GM12878 (cell line): ENCODE measurements around the gene P2RX6. TPM values are rescaled to one million over a fixed set of nuclear protein-coding genes. Genes with fewer than 3 reads are reported as not detected.
A peak's percentile ranks its signal among the peaks of the same experiment; 100 is the strongest.

Experiments
- ATAC-seq: fragments of 200-7000 bp; cut with Tn5 transposase; 3 replicates; pipeline ENCODE4 v1.9.1; 2020; ENCODE audit warnings: mild to moderate bottlenecking, moderate library complexity
- BruUV-seq: library from RNA; stranded (reverse); fragments of 400-500 nt; replicated peaks from 2 replicates; lab custom pipeline; 2021; lab: Mats Ljungman, UMichigan
- CTCF ChIA-PET: fragments of 300-600 bp; sonication (Branson Sonifier 250); formaldehyde crosslinking; extraction: SDS; loops from one replicate; lab custom pipeline; 2021; ENCODE audit warnings: inconsistent platforms; lab: Yijun Ruan, JAX
- POLR2A ChIA-PET: fragments of 350-600 bp; formaldehyde crosslinking; extraction: SDS; loops from one replicate; lab custom pipeline; 2021; ENCODE audit warnings: inconsistent platforms; lab: Charles Lee
- RAD21 ChIA-PET: fragments of 300-600 bp; sonication (Branson Sonifier 250); formaldehyde crosslinking; loops from one replicate; lab custom pipeline; 2023; ENCODE audit warnings: antibody characterized with exemption; ENCODE audit not compliant: unreplicated experiment; lab: Charles Lee
- SMC1A ChIA-PET: fragments of 300-600 bp; sonication (Branson Sonifier 250); formaldehyde crosslinking; loops from one replicate; lab custom pipeline; 2023; ENCODE audit not compliant: unreplicated experiment, uncharacterized antibody; lab: Charles Lee
- DNase-seq: peaks from one replicate; pipeline ENCODE4 v3.0.0-alpha.2; 2011; ENCODE audit warnings: low read depth, low spot score
- FAIRE-seq: peaks from 3 replicates; lab custom pipeline; 2011; peaks lifted over from hg19 to GRCh38; lab: Jason Lieb, UNC
- H2AFZ ChIP-seq: 2 replicates; pipeline ENCODE4 v1.6.0; 2011; ENCODE audit warnings: low read depth, low read length, control low read depth; ENCODE audit not compliant: control insufficient read depth
- H3K27ac ChIP-seq: 2 replicates; pipeline ENCODE4 v1.5.1; 2011; ENCODE audit warnings: control low read depth; ENCODE audit not compliant: control insufficient read depth, insufficient read depth
- H3K27me3 ChIP-seq, 2 experiments: replicated peaks in 1 of 2; 2 replicates each; pipeline versions ENCODE4 v1.6.0 to v1.6.1; 2011; ENCODE audit warnings: low read length in 1 of 2; ENCODE audit not compliant: control insufficient read depth in 2 of 2, insufficient read depth in 2 of 2
- H3K36me3 ChIP-seq, 2 experiments: 2 replicates each; pipeline ENCODE4 v1.5.1; 2011; ENCODE audit warnings: low read length in 1 of 2; ENCODE audit not compliant: control insufficient read depth in 2 of 2, insufficient read depth in 2 of 2
- H3K4me1 ChIP-seq: 2 replicates; pipeline ENCODE4 v1.6.1; 2011; ENCODE audit warnings: mild to moderate bottlenecking, low read length, moderate library complexity, mixed read lengths; ENCODE audit not compliant: control insufficient read depth, insufficient read depth
- H3K4me2 ChIP-seq: 2 replicates; pipeline ENCODE4 v1.6.0; 2011; ENCODE audit warnings: control low read depth; ENCODE audit not compliant: control insufficient read depth, insufficient read depth
- H3K4me3 ChIP-seq: fragments of 200-600 bp; sonication (generic); 2 replicates; pipeline ENCODE4 v1.5.1; 2016
- H3K79me2 ChIP-seq: 2 replicates; pipeline ENCODE4 v1.6.0; 2011; ENCODE audit warnings: low read length; ENCODE audit not compliant: control insufficient read depth, insufficient read depth
- H3K9ac ChIP-seq: 2 replicates; pipeline ENCODE4 v1.8.0; 2011; ENCODE audit warnings: low read length, control low read depth, mixed read lengths; ENCODE audit not compliant: control insufficient read depth, insufficient read depth
- H3K9me3 ChIP-seq: replicated peaks from 3 replicates; pipeline ENCODE4 v1.5.1; 2011; ENCODE audit warnings: mild to moderate bottlenecking, low read length; ENCODE audit not compliant: control insufficient read depth, insufficient read depth
- H4K20me1 ChIP-seq: 2 replicates; pipeline ENCODE4 v1.6.0; 2011; ENCODE audit not compliant: control insufficient read depth, insufficient read depth
- ASH2L ChIP-seq: fragments of 300-600, 200-600 bp; sonication (generic); IDR thresholded peaks from 2 replicates; pipeline ENCODE4 v1.6.1; 2017; ENCODE audit warnings: low read depth, mild to moderate bottlenecking, borderline replicate concordance
- BHLHE40 ChIP-seq, 2 experiments: fragments of 450-650 bp in 1 of 2; IDR thresholded peaks; 2 replicates each; pipeline ENCODE4 v1.6.1; 2011 to 2017; ENCODE audit warnings: low read depth in 2 of 2, borderline replicate concordance in 1 of 2, improper control_type of control experiment in 1 of 2, low read length in 1 of 2, mild to moderate bottlenecking in 1 of 2
- BMI1 ChIP-seq: fragments of 450-650 bp; IDR thresholded peaks from 2 replicates; pipeline ENCODE4 v1.6.1; 2016; ENCODE audit warnings: mild to moderate bottlenecking, moderate library complexity, borderline replicate concordance
- CBX3 ChIP-seq: fragments of 200-600 bp; sonication (generic); IDR thresholded peaks from 2 replicates; pipeline ENCODE4 v1.6.1; 2016; ENCODE audit warnings: low read depth, borderline replicate concordance
- CEBPB ChIP-seq, 2 experiments: fragments of 150-350 bp in 1 of 2; IDR thresholded peaks; 2 replicates each; pipeline ENCODE4 v1.6.1; 2012 to 2014; ENCODE audit warnings: low read depth in 2 of 2, low read length in 2 of 2, borderline replicate concordance in 1 of 2, inconsistent platforms in 1 of 2
- CREB1 ChIP-seq: IDR thresholded peaks from 2 replicates; pipeline ENCODE4 v1.6.1; 2012; ENCODE audit warnings: low read depth, mild to moderate bottlenecking, inconsistent platforms
- CREM ChIP-seq: IDR thresholded peaks from 2 replicates; pipeline ENCODE4 v1.6.1; 2014; ENCODE audit warnings: antibody characterized with exemption, low read depth
- EZH2 ChIP-seq: IDR thresholded peaks from 2 replicates; pipeline ENCODE4 v1.6.1; 2012; ENCODE audit warnings: low read depth, mild to moderate bottlenecking, control low read depth, inconsistent platforms, low read length, borderline replicate concordance; ENCODE audit not compliant: control insufficient read depth
- FOXK2 ChIP-seq: fragments of 450-650 bp; IDR thresholded peaks from 2 replicates; pipeline ENCODE4 v1.6.1; 2017; ENCODE audit warnings: mild to moderate bottlenecking, moderate library complexity
- JUND ChIP-seq: IDR thresholded peaks from 2 replicates; pipeline ENCODE4 v1.6.1; 2012; ENCODE audit warnings: low read depth, mild to moderate bottlenecking, low read length, improper control_type of control experiment, moderate library complexity
- LARP7 ChIP-seq: fragments of 450-650 bp; IDR thresholded peaks from 2 replicates; pipeline ENCODE4 v1.6.1; 2017; ENCODE audit warnings: mild to moderate bottlenecking
- MXI1 ChIP-seq: fragments of 150-350 bp; IDR thresholded peaks from 2 replicates; pipeline ENCODE4 v1.6.1; 2011; ENCODE audit warnings: low read depth, mild to moderate bottlenecking, inconsistent platforms, low read length, improper control_type of control experiment
- PKNOX1 ChIP-seq: fragments of 450-650 bp; IDR thresholded peaks from 2 replicates; pipeline ENCODE4 v1.6.1; 2016; ENCODE audit warnings: mild to moderate bottlenecking
- POLR2AphosphoS2 ChIP-seq: IDR thresholded peaks from 2 replicates; pipeline ENCODE4 v1.6.1; 2011; ENCODE audit warnings: low read depth, mild to moderate bottlenecking, low read length, improper control_type of control experiment, moderate library complexity
- RAD21 ChIP-seq: IDR thresholded peaks from 2 replicates; pipeline ENCODE4 v1.6.1; 2011; ENCODE audit warnings: mild to moderate bottlenecking, low read depth, low read length, moderate library complexity; ENCODE audit not compliant: insufficient read depth
- RAD51 ChIP-seq: fragments of 450-650 bp; IDR thresholded peaks from 2 replicates; pipeline ENCODE4 v1.6.1; 2016; ENCODE audit warnings: moderate library complexity, mild to moderate bottlenecking, inconsistent platforms
- RFX5 ChIP-seq: IDR thresholded peaks from 2 replicates; pipeline ENCODE4 v1.6.1; 2011; ENCODE audit warnings: low read depth, low read length, improper control_type of control experiment
- RUNX3 ChIP-seq: IDR thresholded peaks from 2 replicates; pipeline ENCODE4 v1.6.1; 2012; ENCODE audit warnings: low read length, inconsistent platforms
- SP1 ChIP-seq: IDR thresholded peaks from one replicate; pipeline ENCODE4 v1.6.1; 2011; ENCODE audit warnings: low read depth, low read length
- SREBF2 ChIP-seq: IDR thresholded peaks from 2 replicates; pipeline ENCODE4 v1.6.1; 2012; ENCODE audit warnings: mild to moderate bottlenecking, low read length
- STAT1 ChIP-seq: fragments of 450-650 bp; conservative IDR thresholded peaks from 2 replicates; pipeline ENCODE4 v1.6.1; 2014; ENCODE audit warnings: antibody characterized with exemption, mild to moderate bottlenecking
- TCF3 ChIP-seq: IDR thresholded peaks from 2 replicates; pipeline ENCODE4 v1.6.1; 2012; ENCODE audit warnings: low read depth, mild to moderate bottlenecking, low read length, borderline replicate concordance; ENCODE audit not compliant: insufficient read depth
- WRNIP1 ChIP-seq: IDR thresholded peaks from 2 replicates; pipeline ENCODE4 v1.6.1; 2011; ENCODE audit warnings: low read depth, low read length, improper control_type of control experiment, borderline replicate concordance
- WGBS: methylation state at CpG from one replicate; pipeline ENCODE4 v1.1.6; 2016; ENCODE audit warnings: low lambda C conversion rate; ENCODE audit not compliant: insufficient replicate concordance, insufficient coverage; ENCODE audit errors: missing lambda C conversion rate; 5-methylcytosine and 5-hydroxymethylcytosine counted together
- in situ Hi-C: fragments of 300-500 bp; cut with MboI; formaldehyde crosslinking; loops from 9 replicates; pipeline ENCODE4 v1.14.3; 2018; ENCODE audit warnings: mixed read lengths
- intact Hi-C: fragments of 100-400 bp; cut with micrococcal nuclease; formaldehyde crosslinking; loops from one replicate; pipeline ENCODE4 v1.14.2; 2022; ENCODE audit not compliant: unreplicated experiment
- polyA plus RNA-seq, 11 experiments: library from polyadenylated mRNA; depleted of rRNA in 4 of 11; unstranded in 6 of 11; stranded (reverse) in 5 of 11; fragments of >200 nt; fragmentation: Nextera tagmentation in 4 of 11; fragmentation: Illumina TruSeq in 1 of 11; extraction: Ambion mirVana in 4 of 11; extraction: Trizol in 1 of 11; gene quantifications; 1 replicate in 1 of 11; 2 replicates in 10 of 11; pipeline versions ENCODE4 v1.2.1 to v1.2.3, GENCODE V29; 2011 to 2016; ENCODE audit warnings: inconsistent platforms in 2 of 11, missing spikeins in 2 of 11, low read depth in 1 of 11
- total RNA-seq, 4 experiments: library from RNA; depleted of rRNA in 3 of 4; stranded (reverse); fragments of >200 nt in 3 of 4; fragmentation: Illumina TruSeq in 1 of 4; extraction: Trizol in 1 of 4; gene quantifications; 2 replicates each; pipeline versions ENCODE4 v1.2.1 to v1.2.3, GENCODE V29; 2013 to 2021

P2RX6 gene
- total and polyA plus RNA-seq, 10 of the 15 experiments (the other 5 are each of a cell fraction or from before 2014, with no cell fraction given), result 0.03 to 0.21 (median 0.07) TPM; not detected in 5

GRCh38 chr22:21014202-21014725 is 701 bp upstream of the P2RX6 start (continued):
- TF ChIP-seq CREM (peak; percentile 40; the same call in 1 of the 2 replicates), CREB1 (peak; percentile 81), PKNOX1 (peak; percentile 92), RFX5 (peak; percentile 72), SREBF2 (no peak), BHLHE40 (IDR thresholded peaks at IDR 0.05; ENCODE audit: borderline replicate concordance in 1 of 2, low read depth in 2 of 2, low read length in 1 of 2) (peak in 1 of 2 experiments; percentile 61; a peak in 2 of 4 replicates), BMI1 (peak; percentile 96), SP1 (peak; percentile 70), LARP7 (peak; percentile 63; the same call in 1 of the 2 replicates), RUNX3 (0 out of 2 replicates have a peak, but pooled peaks have one; percentile 31), MXI1 (peak; percentile 96), WRNIP1 (no peak)

GRCh38 chr22:21015466-21016006 is 571 bp downstream of the P2RX6 start:
- Histone ChIP-seq H4K20me1 (no peaks in the 10 kb centered on the region), H3K9ac (no peak overlapping the region), H3K9me3 (no peaks in the 10 kb centered on the region), H3K4me1 (peaks cover 7% of the 10 kb centered on the region), H2AFZ (no peak overlapping the region), H3K4me3 (no peak overlapping the region), H3K36me3 (no peaks in the 10 kb centered on the region), H3K4me2 (no peak overlapping the region), H3K27ac (no peak overlapping the region), H3K27me3 (no peaks in the 10 kb centered on the region; a peak in 2 of 4 replicates), H3K79me2 (no peaks in the 10 kb centered on the region)
- DNase-seq (no peak), ATAC-seq (no peak), FAIRE-seq (no peak)
- POLR2A ChIA-PET, result no interaction called here
- 45% methylated on average over 10 of the region's 10 CpGs for WGBS
- RAD21 ChIA-PET, result no interaction called here
- CTCF ChIA-PET, result no interaction called here
- SMC1A ChIA-PET, result no interaction called here
- in situ Hi-C loops (no loop called here), intact Hi-C loops (no loop called here)
- no TSS peak for BruUV-seq
- TF ChIP-seq WRNIP1, result no peak
- TF ChIP-seq POLR2AphosphoS2, result no peak
- TF ChIP-seq JUND, result no peak
- TF ChIP-seq PKNOX1, result no peak
- no peak for TF ChIP-seq EZH2
- TF ChIP-seq ASH2L, result no peak
- TF ChIP-seq CBX3, result no peak
- TF ChIP-seq STAT1, result no peak
- TF ChIP-seq RAD51, result no peak
- no peak for TF ChIP-seq CEBPB (IDR thresholded peaks at IDR 0.05; ENCODE audit: borderline replicate concordance in 1 of 2, low read depth in 2 of 2, low read length in 2 of 2)
- TF ChIP-seq FOXK2, result no peak
- no peak for TF ChIP-seq RAD21
- TF ChIP-seq TCF3, result no peak
